OCI-LY7 (cell line): ENCODE data around the gene C16orf86. TPM values are rescaled to one million over a fixed set of nuclear protein-coding genes. Genes with fewer than 3 reads are reported as not detected.

Experiments
- BruUV-seq: library from RNA; stranded (reverse); fragments of 400-500 nt; replicated peaks from 2 replicates; lab custom pipeline; 2021; lab: Mats Ljungman, UMichigan
- CTCF ChIA-PET: fragments of 300-600 bp; sonication (Branson Sonifier 250); formaldehyde crosslinking; loops from one replicate; lab custom pipeline; 2022; ENCODE audit warnings: antibody characterized with exemption; ENCODE audit not compliant: unreplicated experiment; lab: Charles Lee
- POLR2A ChIA-PET: fragments of 300-600 bp; sonication (Branson Sonifier 250); formaldehyde crosslinking; loops from one replicate; lab custom pipeline; 2022; ENCODE audit warnings: antibody characterized with exemption; lab: Charles Lee
- DNase-seq: peaks from one replicate; pipeline ENCODE4 v3.0.0-alpha.2; 2015; ENCODE audit warnings: low spot score
- H2AFZ ChIP-seq: fragments of 200-600 bp; sonication (generic), shearing (Covaris generic); 2 replicates; pipeline ENCODE4 v1.6.1; 2014; ENCODE audit warnings: mild to moderate bottlenecking, antibody characterized with exemption, low read length, moderate library complexity
- H3K27ac ChIP-seq: fragments of 200-600 bp; sonication (generic); 2 replicates; pipeline ENCODE4 v1.5.1; 2014; ENCODE audit warnings: mixed run types, low read depth, mild to moderate bottlenecking, moderate library complexity, low read length, inconsistent platforms; ENCODE audit not compliant: poor library complexity, severe bottlenecking
- H3K36me3 ChIP-seq: fragments of 200-600 bp; sonication (generic); 2 replicates; pipeline ENCODE4 v1.6.1; 2014; ENCODE audit warnings: mild to moderate bottlenecking, antibody characterized with exemption, low read length, moderate library complexity, mixed read lengths; ENCODE audit not compliant: insufficient read depth
- H3K4me1 ChIP-seq: fragments of 200-600 bp; sonication (generic); 2 replicates; pipeline ENCODE4 v1.5.1; 2014; ENCODE audit warnings: mild to moderate bottlenecking, low read length; ENCODE audit not compliant: insufficient read depth, poor library complexity, severe bottlenecking
- H3K4me2 ChIP-seq: fragments of 200-600 bp; sonication (generic); 2 replicates; pipeline ENCODE4 v1.6.1; 2014; ENCODE audit warnings: mild to moderate bottlenecking, low read length
- H3K4me3 ChIP-seq: fragments of 200-600 bp; sonication (generic); 2 replicates; pipeline ENCODE4 v1.5.1; 2014; ENCODE audit warnings: mild to moderate bottlenecking, low read depth, low read length; ENCODE audit not compliant: poor library complexity, severe bottlenecking
- H3K79me2 ChIP-seq: fragments of 200-600 bp; sonication (generic); 2 replicates; pipeline ENCODE4 v1.6.1; 2016; ENCODE audit warnings: low read depth, mild to moderate bottlenecking, low read length, moderate library complexity, mixed read lengths; ENCODE audit not compliant: insufficient read depth
- H3K9me2 ChIP-seq: fragments of 200-600 bp; sonication (generic); 2 replicates; pipeline ENCODE4 v1.6.1; 2016; ENCODE audit warnings: mild to moderate bottlenecking, low read length, mixed read lengths; ENCODE audit not compliant: insufficient read depth
- H3K9me3 ChIP-seq: fragments of 200-600 bp; sonication (generic); 2 replicates; pipeline ENCODE4 v1.6.1; 2014; ENCODE audit warnings: mild to moderate bottlenecking, mixed run types, low read length, mixed read lengths
- H4K20me1 ChIP-seq: fragments of 200-600 bp; sonication (generic); 2 replicates; pipeline ENCODE4 v1.6.1; 2014; ENCODE audit warnings: mild to moderate bottlenecking, antibody characterized with exemption, low read length, moderate library complexity, mixed read lengths; ENCODE audit not compliant: insufficient read depth
- EZH2phosphoT487 ChIP-seq: fragments of 200-600 bp; sonication (generic); IDR thresholded peaks from 2 replicates; pipeline ENCODE4 v1.6.1; 2018; ENCODE audit warnings: low read depth, borderline replicate concordance, mild to moderate bottlenecking, mixed run types, antibody characterized with exemption, low read length, moderate library complexity, mixed read lengths
- intact Hi-C: fragments of 100-400 bp; cut with micrococcal nuclease; formaldehyde crosslinking; loops from one replicate; pipeline ENCODE4 v1.10.0; 2022; ENCODE audit not compliant: unreplicated experiment
- total RNA-seq, 2 experiments: library from RNA; depleted of rRNA in 1 of 2; stranded (reverse); fragments of >200 nt in 1 of 2; shearing (Covaris generic) in 1 of 2; gene quantifications; 2 replicates each; pipeline ENCODE4 v1.2.3, GENCODE V29; 2014 to 2022
- TF ChIP-seq, protein P1 (sequence below): fragments of 200-600 bp; sonication (generic); conservative IDR thresholded peaks from 2 replicates; pipeline ENCODE4 v1.5.1; 2014; ENCODE audit warnings: mild to moderate bottlenecking, antibody characterized with exemption, low read length, moderate library complexity, mixed read lengths

C16orf86 gene
- total RNA-seq, 2 experiments from 2014 or later: 4.7 to 7.8 TPM

DNA sequence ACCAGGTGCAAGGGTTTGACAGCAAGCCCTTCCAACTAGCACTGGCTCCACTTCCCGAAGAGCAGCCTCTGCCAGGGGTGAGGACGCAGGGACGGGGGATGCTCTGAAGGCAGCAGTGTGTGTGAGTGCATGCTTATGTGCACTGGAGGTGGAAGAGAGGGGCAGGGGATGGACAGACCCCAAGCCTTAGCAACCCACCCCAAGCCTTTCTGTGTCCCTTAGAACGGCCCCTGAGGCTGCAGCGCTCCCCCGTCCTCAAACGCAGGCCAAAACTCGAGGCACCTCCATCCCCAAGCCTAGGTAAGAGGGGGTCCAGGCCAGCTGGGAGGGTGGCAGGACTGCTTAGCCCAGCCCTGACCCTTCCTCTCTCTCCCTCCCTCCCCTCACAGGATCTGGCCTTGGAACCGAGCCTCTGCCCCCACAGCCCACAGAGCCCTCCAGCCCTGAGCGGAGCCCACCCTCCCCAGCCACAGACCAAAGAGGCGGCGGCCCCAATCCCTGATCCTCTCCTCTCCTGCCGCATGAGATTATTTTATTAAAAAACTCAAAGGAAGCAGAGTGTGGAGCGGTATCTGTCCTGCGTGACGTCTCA, 9.5 kb upstream of the C16orf86 start:
- TSS peak; percentile 59 for BruUV-seq
- Histone ChIP-seq H3K4me3 (no peak overlapping the region), H3K27ac (no peak overlapping the region), H3K4me1 (peaks cover 14% of the 10 kb centered on the region), H3K4me2 (no peak overlapping the region), H3K9me2 (no peaks in the 10 kb centered on the region), H4K20me1 (0 out of 2 replicates have a peak, but pooled peaks cover 7% of the 10 kb centered on the region), H3K79me2 (peaks cover 13% of the 10 kb centered on the region; the same call in 1 of the 2 replicates), H3K36me3 (peaks cover 70% of the 10 kb centered on the region), H3K9me3 (no peaks in the 10 kb centered on the region), H2AFZ (no peak overlapping the region)
- CTCF ChIA-PET: no interaction called here
- TF ChIP-seq EZH2phosphoT487: no peak
- TF ChIP-seq, protein P1, sequence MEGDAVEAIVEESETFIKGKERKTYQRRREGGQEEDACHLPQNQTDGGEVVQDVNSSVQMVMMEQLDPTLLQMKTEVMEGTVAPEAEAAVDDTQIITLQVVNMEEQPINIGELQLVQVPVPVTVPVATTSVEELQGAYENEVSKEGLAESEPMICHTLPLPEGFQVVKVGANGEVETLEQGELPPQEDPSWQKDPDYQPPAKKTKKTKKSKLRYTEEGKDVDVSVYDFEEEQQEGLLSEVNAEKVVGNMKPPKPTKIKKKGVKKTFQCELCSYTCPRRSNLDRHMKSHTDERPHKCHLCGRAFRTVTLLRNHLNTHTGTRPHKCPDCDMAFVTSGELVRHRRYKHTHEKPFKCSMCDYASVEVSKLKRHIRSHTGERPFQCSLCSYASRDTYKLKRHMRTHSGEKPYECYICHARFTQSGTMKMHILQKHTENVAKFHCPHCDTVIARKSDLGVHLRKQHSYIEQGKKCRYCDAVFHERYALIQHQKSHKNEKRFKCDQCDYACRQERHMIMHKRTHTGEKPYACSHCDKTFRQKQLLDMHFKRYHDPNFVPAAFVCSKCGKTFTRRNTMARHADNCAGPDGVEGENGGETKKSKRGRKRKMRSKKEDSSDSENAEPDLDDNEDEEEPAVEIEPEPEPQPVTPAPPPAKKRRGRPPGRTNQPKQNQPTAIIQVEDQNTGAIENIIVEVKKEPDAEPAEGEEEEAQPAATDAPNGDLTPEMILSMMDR: no peak
- DNase-seq: no peak
- POLR2A ChIA-PET: no interaction called here
- intact Hi-C loops: no loop called here

DNA sequence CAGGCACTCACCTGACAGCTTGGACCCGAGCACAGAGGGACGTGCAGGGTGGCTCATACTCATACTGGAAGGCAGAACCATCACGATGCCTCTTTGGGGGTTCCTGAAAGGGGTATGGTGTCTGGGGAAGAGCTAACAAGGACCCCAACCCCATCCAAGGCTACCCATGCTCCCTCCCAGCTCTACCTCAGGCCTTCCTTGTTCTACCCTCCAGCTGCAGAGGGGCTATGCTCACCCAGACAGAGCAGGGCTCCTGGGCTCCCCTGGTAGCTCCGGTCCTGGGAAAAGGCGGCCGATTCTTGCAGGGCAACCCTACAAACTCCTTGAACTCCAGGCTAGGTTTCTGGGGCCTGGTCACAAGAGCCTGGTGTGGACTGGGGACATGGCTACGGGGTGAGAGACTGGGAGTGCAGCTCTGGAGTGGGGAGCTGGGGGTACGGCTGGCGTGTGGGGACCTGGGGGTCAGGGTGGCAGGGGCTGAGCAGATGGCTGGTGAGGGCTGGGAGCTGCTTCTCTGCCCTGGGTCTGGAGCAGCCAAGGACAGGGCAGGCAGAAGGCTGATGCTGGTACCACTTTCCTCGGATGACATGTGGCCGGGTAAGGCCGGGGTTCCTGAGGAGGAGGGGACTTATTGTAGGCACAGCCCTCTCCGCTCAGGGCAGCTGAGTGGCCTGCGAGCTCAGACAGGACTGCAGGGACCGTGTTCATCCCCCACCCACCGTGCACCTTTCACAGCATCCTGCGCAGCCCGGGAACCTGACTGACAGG, 8.7 kb upstream of the C16orf86 start:
- Histone ChIP-seq H3K36me3 (peaks cover 65% of the 10 kb centered on the region), H3K79me2 (peaks cover 13% of the 10 kb centered on the region; the same call in 1 of the 2 replicates), H3K9me3 (no peaks in the 10 kb centered on the region), H4K20me1 (0 out of 2 replicates have a peak, but pooled peaks cover 7% of the 10 kb centered on the region), H2AFZ (no peak overlapping the region), H3K9me2 (no peaks in the 10 kb centered on the region), H3K27ac (no peak overlapping the region), H3K4me1 (peaks cover 14% of the 10 kb centered on the region), H3K4me2 (no peak overlapping the region; the same call in 1 of the 2 replicates), H3K4me3 (no peak overlapping the region)
- POLR2A ChIA-PET: interaction anchor here (0.6 to 2.6 kb wide), 5 partner anchors 13 to 169 kb away, joined by 3 to 22 read pairs (median 5); partner anchors contain the start of gene CARMIL2
- intact Hi-C loops: no loop called here
- TF ChIP-seq EZH2phosphoT487: no peak
- TF ChIP-seq, protein P1: no peak
- no TSS peak for BruUV-seq
- CTCF ChIA-PET: interaction anchor here (1.2 kb wide), 1 partner anchor 14 kb away, joined by 4 read pairs; no protein-coding TSS in a partner anchor
- DNase-seq: no peak
